Ascending aorta (tissue), 2 donors: Measurements from ENCODE around the gene FAM199X. TPM values are rescaled to one million over a fixed set of nuclear protein-coding genes. Genes with fewer than 3 reads are reported as not detected.

Experiments
- DNase-seq, 2 donors: peaks; one replicate each; pipeline ENCODE4 v3.0.0-alpha.2; 2019; ENCODE audit warnings: low spot score in 2 of 2
- H3K27ac ChIP-seq, 2 donors: fragments of 200-600 bp; sonication (generic); one replicate each; pipeline ENCODE4 v1.5.1; 2016 to 2017; ENCODE audit warnings: mild to moderate bottlenecking in 1 of 2
- H3K27me3 ChIP-seq: fragments of 200-600 bp; sonication (generic); one replicate; pipeline ENCODE4 v1.5.1; 2017
- H3K36me3 ChIP-seq, 2 donors: fragments of 200-600 bp; sonication (generic); one replicate each; pipeline ENCODE4 v1.5.1; 2016
- H3K4me1 ChIP-seq, 2 donors: fragments of 200-600 bp; sonication (generic); one replicate each; pipeline ENCODE4 v1.5.1; 2016 to 2017; ENCODE audit warnings: mild to moderate bottlenecking in 1 of 2
- H3K4me3 ChIP-seq, 2 donors: fragments of 200-600 bp; sonication (generic); one replicate each; pipeline ENCODE4 v1.5.1; 2016 to 2017; ENCODE audit warnings: mild to moderate bottlenecking in 1 of 2
- H3K9me3 ChIP-seq, 2 donors: fragments of 200-600 bp; sonication (generic); one replicate each; pipeline ENCODE4 v1.5.1; 2016
- intact Hi-C: fragments of 100-400 bp; cut with DNase I; formaldehyde crosslinking; loops from one replicate; pipeline ENCODE4 v1.15.1; 2023
- total RNA-seq: library from RNA; depleted of rRNA; stranded (reverse); fragments of >200 nt; gene quantifications from one replicate; pipeline ENCODE4 v1.1.0, GENCODE V29; 2016
- TF ChIP-seq, protein P1 (sequence below), 3 experiments: fragments of 200-600 bp in 2 of 3; fragments of 450-650 bp in 1 of 3; sonication (generic) in 2 of 3; IDR thresholded peaks; one replicate each; pipeline ENCODE4 v1.5.1; 2016 to 2019; ENCODE audit warnings: antibody characterized with exemption in 3 of 3, mild to moderate bottlenecking in 1 of 3, moderate library complexity in 1 of 3

The FAM199X gene
- total RNA-seq, 1 donor from 2014 or later, result 10.4 TPM

DNA sequence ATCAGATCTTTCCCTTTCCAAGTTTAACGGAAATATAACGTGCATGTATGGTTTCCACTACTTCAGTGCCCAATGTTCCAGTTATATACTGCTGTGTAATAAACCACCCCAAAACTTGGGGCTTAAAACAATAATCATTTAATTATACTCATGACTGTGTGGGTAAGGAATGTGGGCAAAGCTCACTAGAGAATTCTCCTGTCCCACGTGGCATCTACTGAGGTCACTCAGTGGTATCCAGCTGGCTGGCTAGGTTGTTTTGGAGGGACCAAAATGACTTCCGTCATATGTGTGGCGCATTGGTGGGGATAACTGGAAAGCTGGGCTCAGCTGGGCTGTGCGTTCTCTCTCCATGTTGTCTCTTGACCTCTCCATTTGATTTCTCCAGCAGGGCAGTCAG, 35.4 kb upstream of the FAM199X start:
- DNase-seq, result no peak
- no peaks in the 10 kb centered on the region for H3K9me3 ChIP-seq
- H3K36me3 ChIP-seq, result no peaks in the 10 kb centered on the region
- intact Hi-C loops, result no loop called here
- H3K4me1 ChIP-seq, result no peaks in the 10 kb centered on the region
- H3K27me3 ChIP-seq, result no peaks in the 10 kb centered on the region
- TF ChIP-seq, protein P1, sequence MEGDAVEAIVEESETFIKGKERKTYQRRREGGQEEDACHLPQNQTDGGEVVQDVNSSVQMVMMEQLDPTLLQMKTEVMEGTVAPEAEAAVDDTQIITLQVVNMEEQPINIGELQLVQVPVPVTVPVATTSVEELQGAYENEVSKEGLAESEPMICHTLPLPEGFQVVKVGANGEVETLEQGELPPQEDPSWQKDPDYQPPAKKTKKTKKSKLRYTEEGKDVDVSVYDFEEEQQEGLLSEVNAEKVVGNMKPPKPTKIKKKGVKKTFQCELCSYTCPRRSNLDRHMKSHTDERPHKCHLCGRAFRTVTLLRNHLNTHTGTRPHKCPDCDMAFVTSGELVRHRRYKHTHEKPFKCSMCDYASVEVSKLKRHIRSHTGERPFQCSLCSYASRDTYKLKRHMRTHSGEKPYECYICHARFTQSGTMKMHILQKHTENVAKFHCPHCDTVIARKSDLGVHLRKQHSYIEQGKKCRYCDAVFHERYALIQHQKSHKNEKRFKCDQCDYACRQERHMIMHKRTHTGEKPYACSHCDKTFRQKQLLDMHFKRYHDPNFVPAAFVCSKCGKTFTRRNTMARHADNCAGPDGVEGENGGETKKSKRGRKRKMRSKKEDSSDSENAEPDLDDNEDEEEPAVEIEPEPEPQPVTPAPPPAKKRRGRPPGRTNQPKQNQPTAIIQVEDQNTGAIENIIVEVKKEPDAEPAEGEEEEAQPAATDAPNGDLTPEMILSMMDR (IDR thresholded peaks at IDR 0.05), result no peak
- no peak overlapping the region for H3K4me3 ChIP-seq
- H3K27ac ChIP-seq, result no peak overlapping the region

DNA sequence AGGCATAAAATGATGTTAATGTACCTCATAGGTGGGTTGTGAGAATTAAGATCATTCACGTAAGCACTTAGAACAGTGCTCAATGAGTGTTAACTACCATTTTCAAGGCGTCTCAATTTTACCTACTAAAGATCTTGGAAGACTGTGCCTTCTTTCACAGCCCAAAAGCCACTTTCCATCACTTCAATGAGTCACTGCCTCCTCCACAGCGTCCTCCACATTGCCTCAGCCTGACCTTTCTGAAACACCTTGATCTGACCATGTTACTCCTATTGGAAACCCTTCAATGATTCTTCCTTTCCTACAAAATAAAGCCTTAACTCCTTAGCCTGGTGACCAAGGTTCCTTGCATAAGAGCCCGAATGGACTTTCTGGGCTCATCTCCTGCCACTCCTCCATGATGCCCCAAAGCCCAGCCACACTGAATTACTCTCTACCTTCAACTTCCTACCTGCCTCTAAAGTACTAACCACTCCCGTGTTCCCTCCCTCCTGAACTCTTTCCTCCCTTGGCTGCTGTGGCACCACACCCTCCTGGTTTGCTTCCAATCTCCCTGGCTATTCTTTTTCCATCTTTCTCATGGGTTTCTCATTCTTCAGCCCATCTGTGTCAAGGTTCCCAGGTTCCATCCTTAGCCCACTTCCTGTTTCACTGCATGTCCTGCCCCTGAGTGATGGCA, 31.5 kb upstream of the FAM199X start:
- H3K4me3 ChIP-seq, result no peak overlapping the region
- no peaks in the 10 kb centered on the region for H3K36me3 ChIP-seq
- intact Hi-C loops, result loop anchor here (5.0 kb wide), 1 partner anchor 287 kb away; no protein-coding TSS in a partner anchor
- H3K27ac ChIP-seq, result no peak overlapping the region
- no peaks in the 10 kb centered on the region for H3K9me3 ChIP-seq
- no peaks in the 10 kb centered on the region for H3K4me1 ChIP-seq
- TF ChIP-seq, protein P1 (IDR thresholded peaks at IDR 0.05), result no peak
- H3K27me3 ChIP-seq, result no peaks in the 10 kb centered on the region
- DNase-seq, result no peak

DNA sequence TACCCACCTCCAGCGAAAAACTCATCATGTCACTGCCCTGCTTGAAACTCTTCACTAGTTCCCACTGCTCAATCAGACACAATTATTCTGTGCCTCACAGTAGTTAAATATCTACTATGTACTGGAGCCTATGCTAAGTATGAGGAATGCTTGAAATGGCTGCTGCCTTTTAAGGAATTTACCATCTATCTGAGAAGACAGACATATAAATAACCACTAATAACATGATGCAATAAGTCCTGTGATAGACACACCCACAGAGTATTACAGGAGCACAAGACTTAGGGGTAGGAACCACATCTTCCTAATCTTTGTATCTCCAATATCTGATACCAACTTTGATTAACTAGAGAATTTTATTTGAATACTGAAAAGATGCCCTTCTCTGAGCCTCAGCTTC, 30.6 kb upstream of the FAM199X start:
- Histone ChIP-seq H3K36me3 (no peaks in the 10 kb centered on the region), H3K27me3 (no peaks in the 10 kb centered on the region), H3K4me3 (peak overlapping the region in 1 of 2 donors; percentile 52), H3K4me1 (no peaks in the 10 kb centered on the region), H3K9me3 (no peaks in the 10 kb centered on the region), H3K27ac (peak overlapping the region in 1 of 2 donors; percentile 60)
- intact Hi-C loops, result loop anchor here (1.0 to 5.0 kb wide), 2 partner anchors 38 to 288 kb away; no protein-coding TSS in a partner anchor
- no peak for DNase-seq
- TF ChIP-seq, protein P1 (IDR thresholded peaks at IDR 0.05), result no peak

DNA sequence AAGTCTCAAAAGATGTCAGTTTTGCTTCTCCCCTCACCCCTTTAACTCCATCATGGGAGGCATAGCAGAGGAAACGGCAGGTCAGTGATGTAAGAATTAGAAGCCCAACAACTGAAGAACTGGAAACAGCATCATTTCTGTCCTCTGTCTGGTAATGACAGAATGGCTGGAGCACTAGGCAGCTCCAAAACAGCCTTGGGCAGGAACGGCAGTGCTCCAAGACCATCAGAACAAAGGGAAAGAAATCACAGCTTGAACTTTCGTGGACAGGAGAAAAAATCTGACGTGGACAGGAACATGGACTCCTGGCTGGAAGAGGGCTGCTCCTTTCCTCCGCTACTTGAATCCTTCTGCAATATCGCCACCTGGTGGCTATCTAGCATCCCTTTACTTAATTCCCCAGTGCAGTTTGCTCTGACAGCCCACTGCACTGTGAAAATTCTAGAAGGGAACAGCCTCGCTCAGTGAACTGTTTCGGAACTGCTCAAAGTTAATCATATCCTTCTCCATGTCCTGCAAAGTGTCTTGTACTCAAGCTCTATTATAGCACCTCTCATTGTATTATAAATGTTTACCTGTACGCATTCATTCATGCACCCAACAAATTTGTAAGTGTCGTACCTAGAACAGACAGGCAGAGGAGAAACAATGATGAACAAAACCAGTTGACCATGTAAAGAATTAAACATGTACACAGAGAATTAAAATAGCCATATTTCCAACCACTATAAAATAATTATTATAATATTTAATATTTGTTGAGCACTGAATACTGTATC, 29.8 kb upstream of the FAM199X start:
- intact Hi-C loops, result loop anchor here (1.0 to 5.0 kb wide), 2 partner anchors 39 to 289 kb away; no protein-coding TSS in a partner anchor
- H3K4me3 ChIP-seq, result peak overlapping the region; percentile 24 to 52
- no peaks in the 10 kb centered on the region for H3K36me3 ChIP-seq
- H3K4me1 ChIP-seq, result no peaks in the 10 kb centered on the region
- TF ChIP-seq, protein P1 (IDR thresholded peaks at IDR 0.05), result peak; percentile 62 to 78 (median 69)
- no peaks in the 10 kb centered on the region for H3K27me3 ChIP-seq
- H3K27ac ChIP-seq, result peak overlapping the region; percentile 45 to 60
- DNase-seq, result peak in 1 of 2 donors; percentile 84
- H3K9me3 ChIP-seq, result no peaks in the 10 kb centered on the region

DNA sequence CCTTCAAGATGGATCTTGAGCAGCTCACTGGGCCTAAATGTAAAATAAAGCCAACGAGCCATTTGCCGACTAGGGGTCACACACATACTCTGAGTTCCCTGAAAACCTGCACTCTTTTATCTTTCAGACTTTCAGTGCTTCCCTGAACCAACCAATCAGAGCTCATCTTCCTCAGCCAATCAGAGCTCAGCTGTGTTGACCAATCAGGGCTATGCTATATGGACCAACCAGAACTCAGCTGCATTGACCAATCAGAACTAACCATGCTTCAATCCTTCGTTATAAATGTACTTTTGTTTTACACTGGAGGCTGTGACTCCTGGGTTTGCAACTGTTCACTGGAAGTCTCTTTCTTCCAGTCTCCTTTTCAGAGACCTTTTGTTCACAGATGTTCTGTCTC, 28.8 kb upstream of the FAM199X start:
- intact Hi-C loops, result loop anchor here (5.0 kb wide), 1 partner anchor 290 kb away; no protein-coding TSS in a partner anchor
- TF ChIP-seq, protein P1 (IDR thresholded peaks at IDR 0.05), result no peak
- no peaks in the 10 kb centered on the region for H3K9me3 ChIP-seq
- no peak overlapping the region for H3K4me3 ChIP-seq
- no peak overlapping the region for H3K27ac ChIP-seq
- H3K36me3 ChIP-seq, result no peaks in the 10 kb centered on the region
- H3K27me3 ChIP-seq, result no peaks in the 10 kb centered on the region
- DNase-seq, result no peak
- no peaks in the 10 kb centered on the region for H3K4me1 ChIP-seq
